ENCODE data around the gene ITGB1BP1. TPM values are rescaled to one million over a fixed set of nuclear protein-coding genes. Genes with fewer than 3 reads are reported as not detected.

Gene ITGB1BP1
- total and polyA plus RNA-seq, 9 of the 15 experiments (the other 6 are each of a cell fraction or from before 2014, with no cell fraction given): 37.8 to 95.3 (median 50.4) TPM

GRCh38 chr2:9406529-9407362 lies 16.6 kb downstream of the ITGB1BP1 start:
- Histone ChIP-seq H3K36me3 (ENCODE audit: control insufficient read depth, insufficient read depth, low read length) (peaks cover 41% of the 10 kb centered on the region), H3K79me2 (ENCODE audit: control insufficient read depth, insufficient read depth, low read length) (no peaks in the 10 kb centered on the region), H2AFZ (ENCODE audit: low read depth, low read length) (no peak overlapping the region), H4K20me1 (replicated peaks; ENCODE audit: control insufficient read depth, insufficient read depth, low read length) (no peaks in the 10 kb centered on the region; the same call in 1 of the 2 replicates), H3K9me3 (replicated peaks; ENCODE audit: control insufficient read depth, insufficient read depth, low read depth, low read length) (no peaks in the 10 kb centered on the region), H3K4me2 (ENCODE audit: insufficient read depth, low read length) (no peak overlapping the region), H3K4me3 (no peak overlapping the region), H3K27me3 (ENCODE audit: control insufficient read depth in 2 of 2, insufficient read depth in 2 of 2, low read length in 2 of 2) (no peaks in the 10 kb centered on the region), H3K9ac (ENCODE audit: insufficient read depth in 1 of 2, low read depth in 2 of 2, low read length in 2 of 2) (no peak overlapping the region), H3K27ac (ENCODE audit: extremely low read depth, low read depth, low read length) (no peak overlapping the region), H3K4me1 (replicated peaks in 1 of 2; ENCODE audit: control insufficient read depth in 2 of 2, insufficient read depth in 2 of 2, low read length in 2 of 2) (peaks cover 0 to 6% of the 10 kb centered on the region in 2 experiments; a peak in 1 of 5 replicates), H3K9me1 (ENCODE audit: control insufficient read depth, insufficient read depth, low read length) (peaks cover 3% of the 10 kb centered on the region)
- BruUV-seq (replicated peaks): no TSS peak
- ChIA-PET CTCF (ENCODE audit: low intra/inter-chr PET ratio) (no interaction called here), POLR2A (no interaction called here)
- 92% methylated on average over 13 of the region's 13 CpGs for WGBS (ENCODE audit: insufficient coverage, low coverage, missing lambda C conversion rate)
- DNase-seq (ENCODE audit: extremely low read depth in 1 of 4, low spot score in 3 of 4): no peak
- ATAC-seq: no peak
- in situ Hi-C loops (cut with MboI): no loop called here
- no peak for FAIRE-seq
- intact Hi-C loops (cut with micrococcal nuclease): no loop called here
- TF ChIP-seq TCFL5 (CRISPR knock-in tag; conservative IDR thresholded peaks at IDR 0.05): no peak
- TF ChIP-seq, protein P1, sequence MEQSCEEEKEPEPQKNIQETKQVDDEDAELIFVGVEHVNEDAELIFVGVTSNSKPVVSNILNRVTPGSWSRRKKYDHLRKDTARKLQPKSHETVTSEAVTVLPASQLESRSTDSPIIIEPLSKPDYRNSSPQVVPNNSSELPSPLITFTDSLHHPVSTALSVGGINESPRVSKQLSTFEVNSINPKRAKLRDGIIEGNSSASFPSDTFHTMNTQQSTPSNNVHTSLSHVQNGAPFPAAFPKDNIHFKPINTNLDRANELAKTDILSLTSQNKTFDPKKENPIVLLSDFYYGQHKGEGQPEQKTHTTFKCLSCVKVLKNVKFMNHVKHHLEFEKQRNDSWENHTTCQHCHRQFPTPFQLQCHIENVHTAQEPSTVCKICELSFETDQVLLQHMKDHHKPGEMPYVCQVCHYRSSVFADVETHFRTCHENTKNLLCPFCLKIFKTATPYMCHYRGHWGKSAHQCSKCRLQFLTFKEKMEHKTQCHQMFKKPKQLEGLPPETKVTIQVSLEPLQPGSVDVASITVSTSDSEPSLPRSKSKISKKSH (CRISPR knock-in tag; IDR thresholded peaks at IDR 0.05): no peak
- no peak for TF ChIP-seq PHB (CRISPR knock-in tag; IDR thresholded peaks at IDR 0.05)
- no peak for TF ChIP-seq RAD51 (IDR thresholded peaks at IDR 0.05; ENCODE audit: borderline replicate concordance, low read depth)
